Activated naive CD4-positive, alpha-beta T cell treated with anti-CD3 and anti-CD28 coated beads, Interleukin-2, amount 50 U/mL, for 72 hours (primary cell): ENCODE data around the gene MBNL2. TPM values are rescaled to one million over a fixed set of nuclear protein-coding genes. Genes with fewer than 3 reads are reported as not detected.

Experiments
- ATAC-seq, 2 donors: fragments of 150-1000 bp; cut with Tn5 transposase; 2 replicates each; pipeline ENCODE4 v1.10.0; 2021; ENCODE audit warnings: mild to moderate bottlenecking in 2 of 2, moderate library complexity in 2 of 2
- DNase-seq, 2 donors: peaks; one replicate each; pipeline ENCODE4 v3.0.0; 2021 to 2022; ENCODE audit warnings: low spot score in 2 of 2
- H3K27ac Mint-ChIP-seq, 2 donors: one replicate each; pipeline ENCODE4 v1.8.0; 2022; ENCODE audit warnings: mild to moderate bottlenecking in 2 of 2, mixed read lengths in 2 of 2
- H3K36me3 Mint-ChIP-seq, 2 donors: one replicate each; pipeline ENCODE4 v1.8.0; 2022; ENCODE audit warnings: mixed read lengths in 2 of 2
- H3K9me3 Mint-ChIP-seq, 2 donors: one replicate each; pipeline ENCODE4 v1.8.0; 2022; ENCODE audit warnings: mixed read lengths in 2 of 2
- total RNA-seq, 2 donors: library from RNA; stranded (reverse); gene quantifications; one replicate each; pipeline ENCODE4 v1.2.3, GENCODE V29; 2022

The MBNL2 gene
- total RNA-seq, 2 donors from 2014 or later = 15.2 to 22.7 TPM

DNA sequence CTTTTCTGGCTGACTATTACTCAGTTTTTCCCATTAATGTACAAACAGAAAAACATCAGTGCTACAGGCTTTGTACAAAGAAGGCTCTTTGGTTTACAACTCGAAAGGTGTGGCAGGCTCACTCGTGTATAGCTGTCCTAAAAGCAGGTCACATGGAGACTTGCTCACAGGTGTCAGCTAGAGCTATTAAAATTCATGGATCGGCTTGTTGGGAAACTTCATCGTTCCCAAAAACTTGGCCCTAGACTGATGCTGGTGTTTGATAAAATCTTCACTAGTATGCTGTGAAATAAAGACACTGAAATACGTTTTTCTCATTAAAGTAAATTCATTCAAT lies 64.9 kb downstream of the MBNL2 start:
- DNase-seq (no peak), ATAC-seq (no peak)
- Mint-ChIP-seq H3K27ac (no peak overlapping the region), H3K36me3 (peaks cover 4 to 23% of the 10 kb centered on the region in 2 donors), H3K9me3 (peaks cover 0 to 10% of the 10 kb centered on the region in 2 donors)

GRCh38 chr13:97288486-97288900 lies 66.4 kb downstream of the MBNL2 start:
- peaks cover 0 to 14% of the 10 kb centered on the region in 2 donors for H3K36me3 Mint-ChIP-seq
- no peak for ATAC-seq
- H3K27ac Mint-ChIP-seq = no peak overlapping the region
- DNase-seq = no peak
- H3K9me3 Mint-ChIP-seq = peaks cover 0 to 10% of the 10 kb centered on the region in 2 donors

- DNase-seq (no peak), ATAC-seq (no peak)
- H3K27ac Mint-ChIP-seq = peak overlapping the region; percentile 89 to 94
- peaks cover 0 to 14% of the 10 kb centered on the region in 2 donors for H3K36me3 Mint-ChIP-seq
- peaks cover 0 to 10% of the 10 kb centered on the region in 2 donors for H3K9me3 Mint-ChIP-seq
These were observed 67.6 kb downstream of the MBNL2 start for GRCh38 chr13:97289514-97290298.

GRCh38 chr13:97295283-97296182 lies 73.4 kb downstream of the MBNL2 start:
- Mint-ChIP-seq H3K36me3 (peaks cover 0 to 13% of the 10 kb centered on the region in 2 donors), H3K27ac (no peak overlapping the region), H3K9me3 (peaks cover 0 to 4% of the 10 kb centered on the region in 2 donors)
- DNase-seq = no peak
- ATAC-seq = peak in 1 of 2 donors; percentile 32

GRCh38 chr13:97296740-97297139 lies 74.6 kb downstream of the MBNL2 start:
- DNase-seq (no peak), ATAC-seq (no peak)
- H3K36me3 Mint-ChIP-seq = peaks cover 0 to 6% of the 10 kb centered on the region in 2 donors
- H3K9me3 Mint-ChIP-seq = peaks cover 0 to 4% of the 10 kb centered on the region in 2 donors
- H3K27ac Mint-ChIP-seq = no peak overlapping the region

- Mint-ChIP-seq H3K36me3 (peaks cover 0 to 6% of the 10 kb centered on the region in 2 donors), H3K27ac (no peak overlapping the region), H3K9me3 (peaks cover 0 to 4% of the 10 kb centered on the region in 2 donors)
- ATAC-seq (no peak), DNase-seq (no peak)
These were observed 76.7 kb downstream of the MBNL2 start for GRCh38 chr13:97298816-97299215.

DNA sequence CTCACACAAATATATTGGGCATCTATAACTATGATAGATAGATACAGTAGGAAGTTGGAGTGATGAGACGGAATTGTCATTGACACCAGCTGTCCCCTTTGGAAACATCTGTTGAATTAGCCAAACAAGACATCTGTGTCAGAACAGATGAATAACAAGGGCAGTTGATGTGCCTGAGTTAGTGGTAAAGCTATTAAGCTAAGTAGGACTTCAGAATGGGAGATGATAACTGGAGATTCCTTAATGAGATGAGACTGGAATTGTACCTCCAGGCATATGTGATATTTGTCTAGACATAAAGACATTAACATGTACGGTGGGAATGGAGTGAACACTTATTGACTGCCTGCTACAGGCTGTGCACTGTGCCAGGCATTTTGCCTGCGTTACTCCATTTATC lies 78.7 kb downstream of the MBNL2 start:
- Mint-ChIP-seq H3K36me3 (peaks cover 0 to 6% of the 10 kb centered on the region in 2 donors), H3K9me3 (peaks cover 0 to 4% of the 10 kb centered on the region in 2 donors), H3K27ac (no peak overlapping the region)
- DNase-seq = no peak
- ATAC-seq = no peak

- peaks cover 0 to 6% of the 10 kb centered on the region in 2 donors for H3K36me3 Mint-ChIP-seq
- peaks cover 0 to 4% of the 10 kb centered on the region in 2 donors for H3K9me3 Mint-ChIP-seq
- no peak overlapping the region for H3K27ac Mint-ChIP-seq
- DNase-seq = no peak
- ATAC-seq = no peak
These were observed 79.4 kb downstream of the MBNL2 start for GRCh38 chr13:97301382-97302095.

- peaks cover 0 to under 1% of the 10 kb centered on the region in 2 donors for H3K9me3 Mint-ChIP-seq
- peaks cover 0 to 1% of the 10 kb centered on the region in 2 donors for H3K36me3 Mint-ChIP-seq
- DNase-seq (no peak), ATAC-seq (no peak)
- no peak overlapping the region for H3K27ac Mint-ChIP-seq
These were observed 80.5 kb downstream of the MBNL2 start for GRCh38 chr13:97302611-97303010.

DNA sequence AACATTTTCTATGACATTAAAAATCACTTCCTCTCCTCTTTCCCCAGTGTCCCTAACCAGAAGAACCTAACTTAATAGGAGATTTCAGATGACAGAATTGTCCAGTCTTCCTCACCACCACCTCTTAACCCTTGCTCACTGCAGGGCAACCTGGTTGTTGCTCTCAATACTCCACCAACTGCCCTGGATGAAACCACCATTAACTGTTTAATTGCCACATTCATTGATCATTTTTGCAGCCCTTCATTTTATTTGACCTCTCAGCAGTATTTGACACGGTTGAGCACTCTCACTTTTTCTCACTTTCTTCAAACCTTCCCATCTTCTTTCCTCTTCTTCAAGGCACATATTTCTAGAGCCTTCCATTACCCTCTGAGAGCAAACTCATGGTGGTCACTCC lies 84.0 kb downstream of the MBNL2 start:
- no peak for ATAC-seq
- H3K27ac Mint-ChIP-seq = no peak overlapping the region
- peaks cover 10 to 11% of the 10 kb centered on the region in 2 donors for H3K9me3 Mint-ChIP-seq
- no peak for DNase-seq
- peaks cover 0 to 14% of the 10 kb centered on the region in 2 donors for H3K36me3 Mint-ChIP-seq

GRCh38 chr13:97306645-97307044 lies 84.5 kb downstream of the MBNL2 start:
- Mint-ChIP-seq H3K27ac (no peak overlapping the region), H3K9me3 (peaks cover 10 to 11% of the 10 kb centered on the region in 2 donors), H3K36me3 (peaks cover 0 to 14% of the 10 kb centered on the region in 2 donors)
- no peak for DNase-seq
- no peak for ATAC-seq

- no peak for ATAC-seq
- no peak for DNase-seq
- H3K27ac Mint-ChIP-seq = no peak overlapping the region
- H3K9me3 Mint-ChIP-seq = peaks cover 10 to 11% of the 10 kb centered on the region in 2 donors
- peaks cover 0 to 14% of the 10 kb centered on the region in 2 donors for H3K36me3 Mint-ChIP-seq
These were observed 85.2 kb downstream of the MBNL2 start for GRCh38 chr13:97307118-97307881.

DNA sequence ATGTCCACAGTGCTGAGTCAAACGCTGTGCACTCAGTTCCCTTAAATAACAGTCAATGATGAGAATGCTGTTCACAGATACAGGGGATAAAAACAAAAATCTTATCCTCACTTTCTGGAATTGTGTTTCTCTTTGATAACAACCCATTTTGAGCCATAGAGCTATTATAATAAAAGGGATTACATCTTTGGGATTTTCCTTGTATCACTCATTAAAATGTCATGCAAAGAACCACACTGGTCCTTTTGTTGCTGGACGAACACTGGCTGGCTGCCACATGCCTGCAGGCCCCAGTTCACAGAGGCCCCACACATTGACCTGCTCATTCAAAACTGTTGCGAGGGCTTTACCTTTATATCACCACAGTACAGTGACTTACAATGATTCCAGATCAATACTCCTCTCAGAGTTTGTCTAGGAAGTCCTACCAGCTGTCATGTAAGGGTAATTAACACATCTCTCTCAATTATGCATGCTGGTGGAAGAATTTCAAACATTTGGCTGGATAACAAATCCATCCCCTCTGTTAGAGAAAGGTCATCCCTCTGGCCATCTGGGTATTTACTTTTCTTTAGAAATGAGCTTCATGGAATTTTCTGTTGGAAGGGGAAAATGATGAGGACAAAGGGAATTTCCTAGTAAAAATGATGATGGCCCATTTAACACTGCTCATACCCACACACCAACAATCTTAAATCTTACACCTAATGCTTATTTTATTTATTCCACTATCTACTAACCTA lies 85.9 kb downstream of the MBNL2 start:
- Mint-ChIP-seq H3K36me3 (peaks cover 0 to 14% of the 10 kb centered on the region in 2 donors), H3K9me3 (peaks cover 10 to 11% of the 10 kb centered on the region in 2 donors), H3K27ac (no peak overlapping the region)
- no peak for DNase-seq
- no peak for ATAC-seq

- H3K36me3 Mint-ChIP-seq = peaks cover 0 to 14% of the 10 kb centered on the region in 2 donors
- DNase-seq (no peak), ATAC-seq (no peak)
- H3K27ac Mint-ChIP-seq = no peak overlapping the region
- H3K9me3 Mint-ChIP-seq = peaks cover 10 to 11% of the 10 kb centered on the region in 2 donors
These were observed 86.7 kb downstream of the MBNL2 start for GRCh38 chr13:97308735-97309429.
